AG08395 (cell line): ENCODE results near the gene LRRC14B.
"Not testable (repeated sequence)": the region's sequence is repeated elsewhere in the genome, so short reads cannot be mapped to it uniquely, and the experiment has no call there.

Experiments used
- DNase-seq: peaks from one replicate; pipeline ENCODE4 v3.0.0; 2012; ENCODE audit warnings: mixed read lengths, low spot score

The LRRC14B gene

DNA sequence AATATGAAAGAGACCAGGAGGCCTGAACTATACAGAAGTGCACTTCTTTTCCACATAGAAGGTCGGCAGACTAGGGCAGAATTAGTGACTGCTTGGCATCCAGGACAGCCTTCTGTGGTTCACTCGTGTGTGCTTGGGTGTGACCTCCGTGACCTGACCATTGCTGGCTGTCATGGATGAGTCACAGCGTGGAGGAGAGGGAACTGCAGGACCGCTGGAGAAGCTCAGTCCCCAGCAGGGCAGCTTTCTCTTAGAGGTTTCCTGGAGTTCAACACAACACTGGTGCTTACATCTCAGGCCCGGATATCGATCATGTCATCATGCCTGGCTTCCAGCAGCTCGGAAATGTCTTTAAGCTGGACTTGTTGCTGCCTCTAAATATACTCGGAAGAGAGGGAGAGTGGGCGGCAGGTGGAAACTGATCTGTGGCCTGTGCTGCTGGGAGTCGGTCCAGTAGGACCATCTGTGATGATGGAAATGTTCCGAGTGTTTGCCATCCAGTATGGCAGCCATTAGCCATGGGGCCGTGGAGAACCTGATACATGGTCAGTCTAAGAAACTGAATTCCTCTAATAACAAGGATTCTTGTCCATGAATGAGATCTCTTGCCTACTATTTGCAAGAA, 49.9 kb downstream of the LRRC14B start:
- not testable (repeated sequence) for DNase-seq

DNA sequence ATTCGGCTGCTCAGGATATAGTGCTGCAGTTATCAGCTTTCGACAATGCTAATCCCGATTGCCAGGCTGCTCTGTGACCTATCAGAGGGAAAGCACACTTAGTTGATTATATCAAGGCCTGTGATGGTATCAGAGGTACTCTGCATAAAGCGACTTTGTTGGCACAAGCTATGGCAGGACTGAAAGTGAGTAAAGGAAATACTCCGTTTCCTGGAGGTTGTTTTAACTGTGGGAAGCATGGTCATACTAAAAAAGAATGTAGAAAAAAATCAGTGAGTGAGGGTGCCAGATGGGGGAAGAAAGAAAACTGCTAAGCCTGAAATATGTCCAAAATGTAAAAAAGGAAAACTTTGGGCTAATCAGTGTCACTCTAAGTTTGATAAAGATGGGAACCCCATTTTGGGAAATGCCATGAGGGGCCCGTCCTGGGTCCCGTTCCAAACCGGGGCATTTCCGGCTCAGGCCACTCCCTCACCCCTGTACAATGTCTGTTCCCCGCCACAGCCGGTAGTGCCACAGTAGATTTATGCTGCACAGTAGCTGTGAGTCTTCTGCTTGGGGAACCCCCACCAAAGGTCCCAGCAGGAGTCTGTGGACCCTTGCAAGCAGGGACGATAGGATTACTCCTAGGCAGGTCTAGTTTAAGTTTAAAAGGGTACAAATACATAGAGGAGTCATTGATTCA, 52.5 kb downstream of the LRRC14B start:
- DNase-seq: not testable (repeated sequence)

DNA sequence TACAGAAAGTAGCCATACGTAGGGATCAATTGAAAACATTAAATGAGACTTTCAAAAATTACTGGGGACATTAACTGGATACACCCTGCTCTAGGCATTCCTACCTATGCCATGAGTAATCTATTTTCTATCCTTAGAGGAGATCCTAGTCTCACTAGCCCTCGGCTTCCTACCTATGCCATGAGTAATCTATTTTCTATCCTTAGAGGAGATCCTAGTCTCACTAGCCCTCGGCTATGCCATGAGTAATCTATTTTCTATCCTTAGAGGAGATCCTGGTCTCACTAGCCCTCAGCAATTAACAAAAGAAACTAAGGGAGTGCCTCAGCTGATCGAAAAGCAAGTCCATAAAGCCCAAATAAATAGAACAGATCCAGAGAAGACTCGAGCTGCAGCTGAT, 54.4 kb downstream of the LRRC14B start:
- DNase-seq: not testable (repeated sequence)
